PC-3 (cell line): ENCODE measurements around the gene TUBAL3.

Experiments used
- CTCF ChIP-seq: fragments of 300-600 bp; sonication (generic); conservative IDR thresholded peaks from 2 replicates; pipeline ENCODE4 v1.5.1; 2017; ENCODE audit warnings: antibody characterized with exemption, low read depth, mild to moderate bottlenecking, low read length
- EZH2 ChIP-seq: fragments of 300-600 bp; sonication (generic); IDR thresholded peaks from one replicate; pipeline ENCODE4 v1.6.1; 2017; ENCODE audit warnings: antibody characterized with exemption, mild to moderate bottlenecking, low read length; ENCODE audit not compliant: unreplicated experiment

DNA sequence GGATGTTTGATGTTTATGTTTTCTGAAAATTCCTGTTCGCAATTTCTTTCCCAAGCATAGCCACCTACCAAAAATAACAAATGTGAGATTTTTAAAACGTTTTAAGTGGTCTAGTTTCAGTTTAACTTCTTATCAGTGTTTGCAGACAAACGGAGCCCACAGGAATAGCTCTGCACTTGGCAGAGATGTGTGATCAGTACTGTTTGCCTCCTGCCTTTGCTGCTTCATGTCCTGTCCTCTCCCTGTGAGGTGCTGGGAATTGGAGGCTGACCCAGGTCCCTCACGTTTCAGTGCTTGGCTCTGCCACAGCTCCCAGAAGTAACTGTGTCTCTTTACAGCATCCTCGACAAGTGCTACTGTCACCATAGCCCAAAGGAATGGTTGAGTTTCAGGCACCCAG lies 38.7 kb downstream of the TUBAL3 start:
- TF ChIP-seq CTCF (no peak), EZH2 (no peak)
